GF-D8 (cell line): ENCODE data around the gene UFSP2.
"Not testable (repeated sequence)": the region's sequence is repeated elsewhere in the genome, so short reads cannot be mapped to it uniquely, and the experiment has no call there.

Experiments
- DNase-seq: peaks from one replicate; lab custom pipeline; 2025; lab: John Stamatoyannopoulos, UW

Gene UFSP2

GRCh38 chr4:185384061-185384460 is 41.7 kb downstream of the UFSP2 start:
- DNase-seq = no peak

- DNase-seq = no peak
Observed at GRCh38 chr4:185383451-185383850, 42.3 kb downstream of the UFSP2 start.

GRCh38 chr4:185382754-185383153 is 43.0 kb downstream of the UFSP2 start:
- no peak for DNase-seq

- DNase-seq = no peak
Observed at GRCh38 chr4:185381288-185382196, 44.2 kb downstream of the UFSP2 start.

- DNase-seq = no peak
Observed at GRCh38 chr4:185380320-185380719, 45.4 kb downstream of the UFSP2 start.

GRCh38 chr4:185379326-185380295 is 46.2 kb downstream of the UFSP2 start:
- no peak for DNase-seq

- no peak for DNase-seq
Observed at GRCh38 chr4:185378264-185378663, 47.5 kb downstream of the UFSP2 start.

GRCh38 chr4:185374573-185374972 is 51.2 kb downstream of the UFSP2 start:
- no peak for DNase-seq

- no peak for DNase-seq
Observed at GRCh38 chr4:185374027-185374426, 51.7 kb downstream of the UFSP2 start.

GRCh38 chr4:185371702-185372101 is 54.1 kb downstream of the UFSP2 start:
- DNase-seq = no peak

GRCh38 chr4:185370268-185370949 is 55.4 kb downstream of the UFSP2 start:
- no peak for DNase-seq

GRCh38 chr4:185369731-185370130 is 56.0 kb downstream of the UFSP2 start:
- no peak for DNase-seq

GRCh38 chr4:185364886-185365285 is 60.9 kb downstream of the UFSP2 start:
- DNase-seq = no peak

GRCh38 chr4:185363251-185363650 is 62.5 kb downstream of the UFSP2 start:
- DNase-seq = no peak

- not testable (repeated sequence) for DNase-seq
Observed at GRCh38 chr4:185362570-185362969, 63.2 kb downstream of the UFSP2 start.

- no peak for DNase-seq
Observed at GRCh38 chr4:185361872-185362271, 63.9 kb downstream of the UFSP2 start.

GRCh38 chr4:185359767-185360446 is 65.9 kb downstream of the UFSP2 start:
- no peak for DNase-seq

GRCh38 chr4:185358959-185359358 is 66.8 kb downstream of the UFSP2 start:
- DNase-seq = no peak

- no peak for DNase-seq
Observed at GRCh38 chr4:185358514-185358913, 67.2 kb downstream of the UFSP2 start.

GRCh38 chr4:185357733-185358440 is 67.9 kb downstream of the UFSP2 start:
- no peak for DNase-seq

GRCh38 chr4:185357211-185357610 is 68.6 kb downstream of the UFSP2 start:
- DNase-seq = no peak
